ENCODE data around the gene FAM89A.
A peak's percentile ranks its signal among the peaks of the same experiment; 100 is the strongest.
"Not testable (repeated sequence)": the region's sequence is repeated elsewhere in the genome, so short reads cannot be mapped to it uniquely, and the experiment has no call there.

Gene FAM89A

GRCh38 chr1:231055271-231055670 is 15.2 kb upstream of the FAM89A start:
- no peak for DNase-seq

- DNase-seq = peak; percentile 63 to 69
Observed at GRCh38 chr1:231053493-231054162, 13.6 kb upstream of the FAM89A start.

- DNase-seq = no peak
Observed at GRCh38 chr1:231052777-231053176, 12.7 kb upstream of the FAM89A start.

GRCh38 chr1:231050932-231051331 is 10.9 kb upstream of the FAM89A start:
- not testable (repeated sequence) for DNase-seq

- no peak for DNase-seq
Observed at GRCh38 chr1:231050395-231050794, 10.3 kb upstream of the FAM89A start.

- DNase-seq = peak; percentile 21 to 48
Observed at GRCh38 chr1:231049121-231049979, 9.3 kb upstream of the FAM89A start.

GRCh38 chr1:231048419-231048818 is 8.4 kb upstream of the FAM89A start:
- not testable (repeated sequence) for DNase-seq

- DNase-seq = not testable (repeated sequence)
Observed at GRCh38 chr1:231047529-231047928, 7.5 kb upstream of the FAM89A start.

- DNase-seq = no peak
Observed at GRCh38 chr1:231046730-231047395, 6.8 kb upstream of the FAM89A start.

GRCh38 chr1:231045921-231046729 is 6.1 kb upstream of the FAM89A start:
- not testable (repeated sequence) for DNase-seq

- no peak for DNase-seq
Observed at GRCh38 chr1:231045286-231045685, 5.2 kb upstream of the FAM89A start.

GRCh38 chr1:231044588-231044987 is 4.5 kb upstream of the FAM89A start:
- DNase-seq = no peak

GRCh38 chr1:231041719-231042261 is 1.7 kb upstream of the FAM89A start:
- DNase-seq = no peak

- DNase-seq = no peak
Observed at GRCh38 chr1:231040800-231041718, 1.0 kb upstream of the FAM89A start.

- peak; percentile 57 to 61 for DNase-seq
Observed at GRCh38 chr1:231039161-231040018, 664 bp downstream of the FAM89A start.

GRCh38 chr1:231037585-231038517 is 2.2 kb downstream of the FAM89A start:
- DNase-seq = no peak

GRCh38 chr1:231036416-231036815 is 3.6 kb downstream of the FAM89A start:
- DNase-seq = peak; percentile 71

- DNase-seq = no peak
Observed at GRCh38 chr1:231035799-231036198, 4.3 kb downstream of the FAM89A start.

GRCh38 chr1:231032963-231033362 is 7.1 kb downstream of the FAM89A start:
- peak; percentile 19 to 22 for DNase-seq

Data from inflammatory macrophage (primary cell).